ENCODE results near the gene SLC25A47.
"Not testable (repeated sequence)": the region's sequence is repeated elsewhere in the genome, so short reads cannot be mapped to it uniquely, and the experiment has no call there.

The SLC25A47 gene

DNA sequence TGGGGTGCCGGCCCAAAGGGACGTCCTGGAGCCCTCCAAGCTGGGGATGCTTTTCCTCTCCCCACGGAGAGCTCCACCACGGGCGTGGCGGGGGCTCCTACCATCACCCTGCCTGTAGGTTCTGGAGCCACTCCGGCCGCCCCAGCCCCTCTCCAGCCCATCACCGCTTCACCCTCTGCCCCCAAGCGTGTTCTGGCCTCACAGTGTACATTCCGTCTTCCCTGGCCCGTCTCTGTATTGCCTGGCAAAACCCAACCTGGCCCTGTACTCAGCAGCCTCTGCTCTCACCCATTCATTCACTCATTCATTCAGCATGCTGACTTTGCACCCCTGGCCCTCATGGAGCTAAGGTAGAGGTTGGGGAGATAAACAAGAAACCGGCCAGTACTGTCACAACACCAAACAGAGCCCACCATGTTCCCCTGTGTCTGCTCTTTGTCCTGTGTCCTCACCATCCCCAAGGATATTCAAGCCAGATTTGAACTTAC lies 37.2 kb upstream of the SLC25A47 start:
- ChIA-PET CTCF (interaction anchor here (0.5 to 2.3 kb wide), 19 partner anchors 8 to 129 kb away, joined by 3 to 13 read pairs (median 4); partner anchors contain the start of gene SLC25A47), POLR2A (ENCODE audit: low non-redundant PET) (no interaction called here)
- TF ChIP-seq, protein P1, sequence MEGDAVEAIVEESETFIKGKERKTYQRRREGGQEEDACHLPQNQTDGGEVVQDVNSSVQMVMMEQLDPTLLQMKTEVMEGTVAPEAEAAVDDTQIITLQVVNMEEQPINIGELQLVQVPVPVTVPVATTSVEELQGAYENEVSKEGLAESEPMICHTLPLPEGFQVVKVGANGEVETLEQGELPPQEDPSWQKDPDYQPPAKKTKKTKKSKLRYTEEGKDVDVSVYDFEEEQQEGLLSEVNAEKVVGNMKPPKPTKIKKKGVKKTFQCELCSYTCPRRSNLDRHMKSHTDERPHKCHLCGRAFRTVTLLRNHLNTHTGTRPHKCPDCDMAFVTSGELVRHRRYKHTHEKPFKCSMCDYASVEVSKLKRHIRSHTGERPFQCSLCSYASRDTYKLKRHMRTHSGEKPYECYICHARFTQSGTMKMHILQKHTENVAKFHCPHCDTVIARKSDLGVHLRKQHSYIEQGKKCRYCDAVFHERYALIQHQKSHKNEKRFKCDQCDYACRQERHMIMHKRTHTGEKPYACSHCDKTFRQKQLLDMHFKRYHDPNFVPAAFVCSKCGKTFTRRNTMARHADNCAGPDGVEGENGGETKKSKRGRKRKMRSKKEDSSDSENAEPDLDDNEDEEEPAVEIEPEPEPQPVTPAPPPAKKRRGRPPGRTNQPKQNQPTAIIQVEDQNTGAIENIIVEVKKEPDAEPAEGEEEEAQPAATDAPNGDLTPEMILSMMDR (conservative IDR thresholded peaks at IDR 0.05; ENCODE audit: low read depth): no peak; the same call in 1 of the 2 replicates
- H3K27ac ChIP-seq: peak overlapping the region; percentile 79
- no peak for DNase-seq (ENCODE audit: low spot score)

DNA sequence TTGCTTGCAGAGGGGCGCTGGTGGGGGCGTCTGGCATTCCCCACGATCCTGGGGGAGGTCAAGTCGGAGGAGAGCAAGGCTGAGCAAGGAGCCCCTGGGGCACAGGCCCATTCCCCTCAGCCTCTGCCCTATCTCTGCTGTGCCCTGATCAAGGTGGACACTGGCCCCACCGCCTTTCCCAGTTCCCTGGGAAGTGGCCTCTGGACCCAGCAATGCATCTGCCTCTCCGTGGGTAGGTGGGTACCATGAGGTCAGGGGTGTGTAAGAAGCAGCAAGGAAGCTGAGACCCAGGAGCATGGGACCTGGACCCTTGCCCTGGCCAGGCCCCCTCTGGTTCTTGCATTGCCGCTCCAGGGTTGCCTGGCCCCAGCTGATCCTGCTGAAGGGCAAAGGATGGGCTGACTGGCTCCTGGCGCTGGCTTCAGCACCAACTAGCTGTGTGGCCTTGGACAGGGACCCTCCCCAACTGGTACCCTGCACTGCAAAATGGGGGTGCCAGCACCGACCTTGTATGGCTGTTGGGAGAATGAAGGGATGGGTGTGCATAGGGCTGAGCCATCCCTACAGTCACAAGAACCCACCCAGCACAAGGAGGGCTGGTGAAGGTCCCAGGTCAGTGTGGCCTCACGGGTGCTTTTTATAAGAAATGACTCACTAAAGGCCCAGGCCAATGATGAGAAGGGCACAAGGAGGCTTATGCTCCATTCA lies 36.5 kb upstream of the SLC25A47 start:
- peak overlapping the region; percentile 79 for H3K27ac ChIP-seq
- CTCF ChIA-PET: interaction anchor here (0.6 to 2.3 kb wide), 8 partner anchors 8 to 614 kb away, joined by 3 to 13 read pairs (median 6); no protein-coding TSS in a partner anchor
- POLR2A ChIA-PET (ENCODE audit: low non-redundant PET): no interaction called here
- TF ChIP-seq, protein P1 (conservative IDR thresholded peaks at IDR 0.05; ENCODE audit: low read depth): no peak
- no peak for DNase-seq (ENCODE audit: low spot score)

DNA sequence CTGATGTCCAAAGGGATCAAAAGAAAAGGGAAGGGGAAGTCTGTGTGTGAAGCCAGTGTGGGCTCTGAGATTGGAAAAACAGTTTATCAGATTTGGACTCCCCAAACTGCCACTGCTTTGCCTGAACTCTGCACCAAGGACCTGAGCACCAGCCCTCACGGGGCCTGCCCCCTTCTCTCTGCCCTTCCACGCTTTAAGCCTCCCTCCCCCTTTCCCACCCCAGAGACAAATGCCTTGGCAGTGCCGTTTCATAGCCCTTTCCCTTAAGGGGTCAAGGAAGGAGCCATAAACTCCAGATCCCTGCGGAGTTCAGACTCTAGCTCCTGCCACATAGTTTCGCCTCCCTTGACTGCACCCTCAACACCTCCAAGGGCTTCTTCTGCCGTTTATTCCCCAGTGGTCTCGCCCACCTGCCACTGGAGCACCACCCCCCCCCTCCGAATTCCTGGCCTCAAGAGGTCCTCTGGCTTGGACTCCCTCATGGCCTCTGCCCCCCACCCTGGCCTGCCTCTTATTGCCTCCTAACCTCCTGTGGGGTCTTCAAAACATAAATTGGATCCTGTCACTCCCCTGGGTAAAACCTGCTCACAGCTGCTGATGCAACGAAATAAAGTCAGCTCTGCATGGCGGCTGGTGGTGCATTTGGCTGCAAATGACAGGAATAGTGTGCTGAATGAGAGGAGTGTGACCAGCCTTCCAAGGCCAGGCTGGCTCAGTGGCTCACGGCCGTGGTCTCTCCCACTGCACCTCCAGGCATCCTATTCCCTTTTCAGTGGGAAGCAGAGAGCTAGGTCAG lies 35.7 kb upstream of the SLC25A47 start:
- ChIA-PET POLR2A (ENCODE audit: low non-redundant PET) (no interaction called here), CTCF (interaction anchor here (0.6 to 2.0 kb wide), 3 partner anchors 8 to 614 kb away, joined by 3 to 11 read pairs (median 7); no protein-coding TSS in a partner anchor)
- no peak for DNase-seq (ENCODE audit: low spot score)
- TF ChIP-seq, protein P1 (conservative IDR thresholded peaks at IDR 0.05; ENCODE audit: low read depth): no peak
- H3K27ac ChIP-seq: peak overlapping the region; percentile 79

DNA sequence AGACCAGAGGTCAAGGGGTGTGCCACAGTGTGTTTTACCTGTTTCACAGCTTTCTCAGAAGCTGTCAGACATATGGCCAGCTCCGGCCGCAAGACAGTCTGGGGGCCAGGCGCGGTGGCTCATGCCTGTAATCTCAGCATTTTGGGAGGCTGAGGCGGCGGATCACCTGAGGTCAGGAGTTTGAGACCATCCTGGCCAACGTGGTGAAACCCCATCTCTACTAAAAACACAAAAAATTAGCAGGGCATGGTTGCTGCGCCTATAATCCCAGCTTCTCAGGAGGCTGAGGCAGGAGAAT lies 35.2 kb upstream of the SLC25A47 start:
- POLR2A ChIA-PET (ENCODE audit: low non-redundant PET); DNase-seq (ENCODE audit: low spot score): not testable (repeated sequence)
- CTCF ChIA-PET: interaction anchor here (0.6 to 0.7 kb wide), 2 partner anchors 48 to 90 kb away, joined by 3 to 11 read pairs; no protein-coding TSS in a partner anchor
- peak overlapping the region; percentile 79 for H3K27ac ChIP-seq

DNA sequence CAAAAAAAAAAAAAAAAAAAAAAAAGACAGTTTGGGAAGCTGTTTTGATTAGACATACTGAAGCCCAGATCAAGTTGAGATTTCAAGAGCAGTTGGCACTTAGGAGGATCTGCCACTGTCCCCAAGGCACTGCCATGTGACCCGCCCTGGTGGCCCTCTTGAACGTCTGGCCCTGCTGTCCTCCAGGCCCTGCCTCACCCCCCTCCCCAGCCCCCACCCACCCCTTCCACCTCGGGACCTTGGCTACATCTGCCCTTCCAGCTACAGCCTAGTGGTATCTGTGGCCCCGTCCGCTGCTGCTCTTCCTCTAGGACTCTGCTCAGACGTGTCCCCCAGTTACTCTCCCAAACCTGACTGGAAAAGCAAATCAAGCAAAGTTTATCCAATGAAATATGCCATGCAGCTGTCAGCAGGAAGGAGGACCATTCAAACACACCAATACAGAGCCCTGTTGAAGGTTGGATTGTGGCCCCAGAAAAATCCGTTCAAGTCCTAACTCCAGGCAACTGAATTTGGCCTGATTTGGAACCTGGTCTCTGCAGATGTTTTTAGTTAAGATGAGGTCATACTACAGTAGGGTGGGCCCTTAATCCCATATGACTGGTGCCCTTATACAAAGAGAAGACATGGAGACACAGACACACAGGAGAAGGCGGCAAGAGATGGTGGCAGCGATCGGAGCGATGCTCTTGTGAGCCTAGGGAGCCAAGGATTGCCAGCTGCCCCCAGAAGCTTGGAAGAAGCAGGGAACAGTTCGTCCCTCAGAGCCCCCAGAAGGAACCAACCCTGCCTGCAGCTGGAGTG lies 34.6 kb upstream of the SLC25A47 start:
- TF ChIP-seq, protein P1 (conservative IDR thresholded peaks at IDR 0.05; ENCODE audit: low read depth): no peak
- no peak for DNase-seq (ENCODE audit: low spot score)
- ChIA-PET CTCF (interaction anchor here (0.6 kb wide), 1 partner anchor 89 kb away, joined by 3 read pairs; no protein-coding TSS in a partner anchor), POLR2A (ENCODE audit: low non-redundant PET) (no interaction called here)
- H3K27ac ChIP-seq: peak overlapping the region; percentile 79

DNA sequence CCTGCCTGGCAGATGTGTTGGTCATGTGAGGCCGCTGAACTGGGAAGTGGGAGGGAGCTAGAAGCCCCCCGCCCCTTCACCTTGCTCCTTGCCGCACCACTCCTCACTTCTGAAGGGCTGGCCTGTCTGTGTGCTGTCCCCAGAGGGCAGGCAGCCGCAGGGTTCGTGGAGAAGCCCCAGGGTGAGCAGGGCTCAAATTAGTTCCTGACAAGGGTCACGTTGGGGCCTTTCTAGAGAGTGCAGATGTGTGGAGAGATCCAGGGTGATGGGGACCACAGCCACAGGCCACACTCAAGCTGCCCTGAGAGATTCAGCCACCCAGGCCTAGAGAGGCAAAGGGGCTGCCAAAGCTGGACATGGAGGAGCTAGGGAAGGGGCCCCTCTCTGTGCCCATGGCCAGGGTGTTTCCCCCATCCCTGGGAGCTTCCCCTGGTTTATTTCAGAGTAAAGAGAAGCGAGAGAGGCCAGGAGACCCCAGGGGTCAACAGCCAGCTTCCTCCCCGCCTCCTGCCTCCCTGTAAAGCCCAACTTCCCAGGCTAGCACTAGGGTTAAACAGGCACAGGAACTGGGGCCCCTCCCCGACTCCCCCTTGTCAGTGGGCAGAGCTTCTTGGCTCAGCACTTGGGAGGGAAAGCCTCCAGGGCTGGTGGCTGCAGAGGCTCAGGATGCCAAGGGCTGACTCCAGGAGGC lies 33.1 kb upstream of the SLC25A47 start:
- ChIA-PET POLR2A (ENCODE audit: low non-redundant PET) (no interaction called here), CTCF (no interaction called here)
- TF ChIP-seq, protein P1 (conservative IDR thresholded peaks at IDR 0.05; ENCODE audit: low read depth): no peak
- H3K27ac ChIP-seq: peak overlapping the region; percentile 44
- DNase-seq (ENCODE audit: low spot score): no peak

Data from RWPE1 (cell line).